Fibroblast of the aortic adventitia (primary cell): ENCODE results near the gene GAB1. TPM values are rescaled to one million over a fixed set of nuclear protein-coding genes. Genes with fewer than 3 reads are reported as not detected.

Experiments
- DNase-seq: peaks from one replicate; pipeline ENCODE4 v3.0.0-alpha.2; 2010; ENCODE audit warnings: low read depth
- H3K4me3 ChIP-seq: 2 replicates; pipeline ENCODE4 v1.5.1; 2011; ENCODE audit warnings: low read depth, mild to moderate bottlenecking, control low read depth, low read length, moderate library complexity
- CTCF ChIP-seq: IDR thresholded peaks from 2 replicates; pipeline ENCODE4 v1.5.1; 2011; ENCODE audit warnings: mild to moderate bottlenecking, low read length, control low read depth, inconsistent platforms; ENCODE audit not compliant: insufficient read depth
- total RNA-seq: library from RNA; depleted of rRNA; stranded (reverse); fragments of >200 nt; gene quantifications from 2 replicates; pipeline ENCODE4 v1.2.3, GENCODE V29; 2012; ENCODE audit warnings: low replicate concordance

Gene GAB1
- total RNA-seq, 1 donor, result 22.8 TPM

GRCh38 chr4:143417679-143418403, 81.2 kb downstream of the GAB1 start:
- H3K4me3 ChIP-seq, result no peak overlapping the region
- no peak for TF ChIP-seq CTCF
- DNase-seq, result no peak

- DNase-seq, result no peak
- no peak for TF ChIP-seq CTCF
Measured at GRCh38 chr4:143420227-143420626, 83.6 kb downstream of the GAB1 start.

DNA sequence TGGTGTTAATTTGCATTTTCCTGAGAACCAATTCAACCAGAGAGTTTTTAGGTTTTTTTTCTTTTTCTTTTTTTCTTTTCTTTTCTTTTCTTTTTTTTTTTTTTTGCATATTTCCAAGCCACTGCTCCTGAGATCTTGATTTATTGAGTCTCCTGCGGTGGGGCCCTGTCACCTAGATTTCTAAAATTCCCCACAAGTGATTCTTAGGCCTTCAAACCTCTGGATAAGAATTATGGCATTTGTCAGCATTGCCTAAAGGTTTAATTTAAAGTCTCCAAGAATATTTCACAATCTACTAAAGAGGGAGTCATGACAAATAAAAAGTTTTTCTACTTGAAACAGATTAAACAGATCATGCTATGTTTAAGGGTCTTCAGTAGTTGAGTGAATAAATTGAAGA, 84.9 kb downstream of the GAB1 start:
- no peak for DNase-seq
- no peak for TF ChIP-seq CTCF
- H3K4me3 ChIP-seq, result no peak overlapping the region

More at GRCh38 chr4:143420227-143420626, 83.6 kb downstream of the GAB1 start:
- no peak overlapping the region for H3K4me3 ChIP-seq

GRCh38 chr4:143424276-143424675, 87.6 kb downstream of the GAB1 start:
- DNase-seq, result peak; percentile 26
- no peak for TF ChIP-seq CTCF

GRCh38 chr4:143431526-143432257, 95.0 kb downstream of the GAB1 start:
- no peak for TF ChIP-seq CTCF
- H3K4me3 ChIP-seq, result no peak overlapping the region
- DNase-seq, result no peak

More at GRCh38 chr4:143424276-143424675, 87.6 kb downstream of the GAB1 start:
- H3K4me3 ChIP-seq, result no peak overlapping the region

DNA sequence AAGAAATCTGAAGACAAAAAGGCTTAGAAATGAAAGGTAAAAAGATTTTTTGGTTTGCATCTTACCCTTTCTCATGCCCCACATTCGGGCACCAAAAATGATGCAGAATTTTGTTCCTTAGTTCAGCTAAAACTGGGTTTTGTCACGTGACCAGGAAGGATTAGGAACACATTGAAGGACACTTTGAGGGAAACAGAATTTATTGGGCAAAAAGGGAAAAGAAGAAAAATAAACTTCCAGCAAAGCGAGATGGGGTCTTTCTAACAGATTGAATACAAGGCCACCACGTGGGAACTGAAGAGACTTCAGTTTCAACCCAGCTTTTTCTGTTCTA, 95.5 kb downstream of the GAB1 start:
- DNase-seq, result no peak
- H3K4me3 ChIP-seq, result no peak overlapping the region
- no peak for TF ChIP-seq CTCF
